Activated CD4-positive, alpha-beta T cell treated with anti-CD3 and anti-CD28 coated beads, Interleukin-2, amount 50 U/mL, for 16 hours (primary cell): ENCODE measurements around the gene ALX1.
"Not testable (repeated sequence)": the region's sequence is repeated elsewhere in the genome, so short reads cannot be mapped to it uniquely, and the experiment has no call there.

Experiments used
- DNase-seq: peaks from one replicate; pipeline ENCODE4 v3.0.0-alpha.2; 2020

The ALX1 gene

GRCh38 chr12:85308374-85308773 lies 28.4 kb downstream of the ALX1 start:
- DNase-seq = no peak

DNA sequence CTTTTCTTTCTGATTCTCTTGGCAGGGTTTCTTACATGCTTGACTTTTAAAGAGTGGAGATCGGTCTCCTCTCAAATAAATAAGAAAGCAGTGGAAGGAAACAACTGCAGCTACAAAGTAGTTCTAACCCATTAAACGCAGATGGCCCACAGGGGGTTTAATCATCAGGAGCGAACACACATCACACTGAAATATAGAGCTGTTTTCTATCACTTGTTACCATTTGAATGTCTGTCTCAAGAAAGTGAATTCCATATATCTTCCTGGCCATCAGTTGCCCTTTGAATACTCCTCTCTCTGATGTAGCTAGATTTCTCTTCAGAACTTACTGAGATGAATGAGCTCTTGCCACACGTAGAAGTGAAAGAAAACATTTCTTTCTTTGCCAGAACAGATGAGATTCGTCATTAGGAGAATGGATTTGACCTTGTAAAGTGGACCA lies 29.1 kb downstream of the ALX1 start:
- DNase-seq = no peak

- DNase-seq = no peak
These were observed 30.0 kb downstream of the ALX1 start for GRCh38 chr12:85310025-85310424.

- DNase-seq = no peak
These were observed 30.5 kb downstream of the ALX1 start for GRCh38 chr12:85310456-85311076.

- DNase-seq = not testable (repeated sequence)
These were observed 38.0 kb downstream of the ALX1 start for GRCh38 chr12:85317866-85318636.

GRCh38 chr12:85322715-85323114 lies 42.7 kb downstream of the ALX1 start:
- no peak for DNase-seq

DNA sequence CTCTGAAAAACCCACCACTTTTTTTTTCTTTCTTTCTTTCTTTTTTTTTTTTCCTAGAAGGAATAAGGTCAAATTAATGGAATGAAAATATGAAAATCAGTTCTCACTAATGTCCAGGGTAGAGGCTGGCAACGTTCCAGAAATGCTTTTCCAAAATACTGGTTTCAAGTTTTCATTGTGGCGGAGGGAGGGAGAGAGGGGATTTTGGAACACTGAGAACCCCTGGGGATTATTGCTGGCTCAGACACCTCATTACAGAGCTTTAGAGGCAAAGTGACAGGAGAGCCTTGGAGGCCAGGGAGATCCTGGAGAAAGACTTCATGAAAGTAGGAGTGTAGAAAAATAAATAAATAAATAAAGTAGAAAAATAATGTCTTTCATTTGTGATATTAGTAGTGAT lies 45.4 kb downstream of the ALX1 start:
- DNase-seq = no peak

- DNase-seq = no peak
These were observed 49.9 kb downstream of the ALX1 start for GRCh38 chr12:85329913-85330312.

- DNase-seq = no peak
These were observed 68.8 kb downstream of the ALX1 start for GRCh38 chr12:85348779-85349178.

- DNase-seq = no peak
These were observed 70.3 kb downstream of the ALX1 start for GRCh38 chr12:85350356-85350755.
